ENCODE data around the gene MVB12A. TPM values are rescaled to one million over a fixed set of nuclear protein-coding genes. Genes with fewer than 3 reads are reported as not detected.
A peak's percentile ranks its signal among the peaks of the same experiment; 100 is the strongest.

The MVB12A gene
- total and polyA plus RNA-seq, 10 of the 15 experiments (the other 5 are each of a cell fraction or from before 2014, with no cell fraction given), result 1.2 to 47.6 (median 26.3) TPM

DNA sequence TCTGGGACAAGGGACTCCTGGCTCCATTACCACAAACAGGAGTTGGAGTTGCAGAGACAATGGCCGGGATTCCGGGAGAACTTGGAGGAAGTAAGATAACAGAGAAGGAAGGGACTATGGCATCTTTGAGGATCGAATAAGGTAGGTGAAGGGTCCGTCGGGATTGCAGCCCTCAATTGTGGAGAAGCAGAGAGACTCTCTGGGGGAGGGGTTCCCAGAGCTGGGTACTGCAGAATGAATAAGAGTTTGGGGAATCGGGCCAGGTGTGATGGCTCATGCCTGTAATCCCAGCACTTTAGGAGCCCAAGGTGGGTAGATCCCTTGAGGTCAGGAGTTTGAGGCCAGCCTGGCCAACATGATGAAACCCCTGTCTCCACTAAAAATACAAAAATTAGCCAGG is 18.2 kb upstream of the MVB12A start:
- no TSS peak for BruUV-seq (replicated peaks)
- Histone ChIP-seq H3K27me3 (replicated peaks in 1 of 2; ENCODE audit: control insufficient read depth in 2 of 2, insufficient read depth in 2 of 2, low read length in 1 of 2) (no peaks in the 10 kb centered on the region), H2AFZ (ENCODE audit: control insufficient read depth, low read depth, low read length) (no peak overlapping the region), H3K4me3 (no peak overlapping the region), H3K27ac (ENCODE audit: control insufficient read depth, insufficient read depth) (no peak overlapping the region), H4K20me1 (ENCODE audit: control insufficient read depth, insufficient read depth) (peaks cover 3% of the 10 kb centered on the region; the same call in 1 of the 2 replicates), H3K79me2 (ENCODE audit: control insufficient read depth, insufficient read depth, low read length) (peaks cover 45% of the 10 kb centered on the region), H3K36me3 (ENCODE audit: control insufficient read depth in 2 of 2, insufficient read depth in 2 of 2, low read length in 1 of 2) (peaks cover 14 to 27% of the 10 kb centered on the region in 2 experiments), H3K9ac (ENCODE audit: control insufficient read depth, insufficient read depth, low read length) (no peak overlapping the region), H3K4me1 (ENCODE audit: control insufficient read depth, insufficient read depth, low read length) (peaks cover 6% of the 10 kb centered on the region), H3K9me3 (replicated peaks; ENCODE audit: control insufficient read depth, insufficient read depth, low read length) (no peaks in the 10 kb centered on the region), H3K4me2 (ENCODE audit: control insufficient read depth, insufficient read depth) (no peak overlapping the region)
- ChIA-PET RAD21 (ENCODE audit: unreplicated experiment) (no interaction called here), CTCF (no interaction called here), POLR2A (no interaction called here), SMC1A (ENCODE audit: uncharacterized antibody, unreplicated experiment) (no interaction called here)
- intact Hi-C loops (cut with micrococcal nuclease; ENCODE audit: unreplicated experiment) (no loop called here), in situ Hi-C loops (cut with MboI) (no loop called here)
- TF ChIP-seq RCOR1 (conservative IDR thresholded peaks at IDR 0.05; ENCODE audit: low read depth, low read length) (no peak), FOXM1 (IDR thresholded peaks at IDR 0.05; ENCODE audit: low read depth, low read length) (no peak), BCL11A (IDR thresholded peaks at IDR 0.05; ENCODE audit: low read depth, low read length) (no peak), MXI1 (IDR thresholded peaks at IDR 0.05; ENCODE audit: low read depth, low read length) (no peak)
- FAIRE-seq (no peak), DNase-seq (ENCODE audit: low read depth, low spot score) (no peak), ATAC-seq (no peak)
- 96% methylated on average over 6 of the region's 6 CpGs for WGBS (ENCODE audit: insufficient coverage, insufficient replicate concordance, low lambda C conversion rate, missing lambda C conversion rate)

GRCh38 chr19:17402982-17403855 is 16.6 kb upstream of the MVB12A start:
- peak overlapping the region; percentile 99; the same call in 1 of the 2 replicates for H3K27ac ChIP-seq (ENCODE audit: control insufficient read depth, insufficient read depth)
- H3K4me2 ChIP-seq (ENCODE audit: control insufficient read depth, insufficient read depth), result peak overlapping the region; percentile 79
- in situ Hi-C loops (cut with MboI) (no loop called here), intact Hi-C loops (cut with micrococcal nuclease; ENCODE audit: unreplicated experiment) (no loop called here)
- peaks cover 6% of the 10 kb centered on the region for H3K4me1 ChIP-seq (ENCODE audit: control insufficient read depth, insufficient read depth, low read length)
- H3K4me3 ChIP-seq, result peak overlapping the region; percentile 83
- no peaks in the 10 kb centered on the region for H3K9me3 ChIP-seq (replicated peaks; ENCODE audit: control insufficient read depth, insufficient read depth, low read length)
- H3K79me2 ChIP-seq (ENCODE audit: control insufficient read depth, insufficient read depth, low read length), result peaks cover 60% of the 10 kb centered on the region
- H4K20me1 ChIP-seq (ENCODE audit: control insufficient read depth, insufficient read depth), result peaks cover 3% of the 10 kb centered on the region; the same call in 1 of the 2 replicates
- FAIRE-seq (no peak), DNase-seq (ENCODE audit: low read depth, low spot score) (no peak), ATAC-seq (peak; percentile 32)
- ChIA-PET RAD21 (ENCODE audit: unreplicated experiment) (interaction anchor here (0.9 to 1.0 kb wide), 2 partner anchors 16 to 136 kb away, joined by 4 read pairs; partner anchors contain the start of genes BABAM1 and MVB12A), CTCF (interaction anchor here (0.5 to 1.6 kb wide), 4 partner anchors 14 to 93 kb away, joined by 3 to 5 read pairs (median 4); partner anchors contain the start of gene MVB12A), POLR2A (interaction anchor here (0.7 to 1.3 kb wide), 4 partner anchors 23 to 103 kb away, joined by 3 to 7 read pairs (median 4); partner anchors contain the start of gene DDA1), SMC1A (ENCODE audit: uncharacterized antibody, unreplicated experiment) (interaction anchor here (0.8 to 1.0 kb wide), 2 partner anchors 10 to 16 kb away, joined by 3 read pairs; partner anchors contain the start of gene MVB12A)
- WGBS (ENCODE audit: insufficient coverage, insufficient replicate concordance, low lambda C conversion rate, missing lambda C conversion rate), result 82% methylated on average over 25 of the region's 36 CpGs
- peaks cover 14 to 23% of the 10 kb centered on the region in 2 experiments for H3K36me3 ChIP-seq (ENCODE audit: control insufficient read depth in 2 of 2, insufficient read depth in 2 of 2, low read length in 1 of 2)
- H3K27me3 ChIP-seq (replicated peaks in 1 of 2; ENCODE audit: control insufficient read depth in 2 of 2, insufficient read depth in 2 of 2, low read length in 1 of 2), result no peaks in the 10 kb centered on the region
- TSS peak; percentile 52 for BruUV-seq (replicated peaks)
- no peak overlapping the region; the same call in 1 of the 2 replicates for H3K9ac ChIP-seq (ENCODE audit: control insufficient read depth, insufficient read depth, low read length)
- H2AFZ ChIP-seq (ENCODE audit: control insufficient read depth, low read depth, low read length), result no peak overlapping the region
- TF ChIP-seq, protein P1, sequence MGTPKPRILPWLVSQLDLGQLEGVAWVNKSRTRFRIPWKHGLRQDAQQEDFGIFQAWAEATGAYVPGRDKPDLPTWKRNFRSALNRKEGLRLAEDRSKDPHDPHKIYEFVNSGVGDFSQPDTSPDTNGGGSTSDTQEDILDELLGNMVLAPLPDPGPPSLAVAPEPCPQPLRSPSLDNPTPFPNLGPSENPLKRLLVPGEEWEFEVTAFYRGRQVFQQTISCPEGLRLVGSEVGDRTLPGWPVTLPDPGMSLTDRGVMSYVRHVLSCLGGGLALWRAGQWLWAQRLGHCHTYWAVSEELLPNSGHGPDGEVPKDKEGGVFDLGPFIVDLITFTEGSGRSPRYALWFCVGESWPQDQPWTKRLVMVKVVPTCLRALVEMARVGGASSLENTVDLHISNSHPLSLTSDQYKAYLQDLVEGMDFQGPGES (IDR thresholded peaks at IDR 0.05), result no peak
- TF ChIP-seq, protein P2, sequence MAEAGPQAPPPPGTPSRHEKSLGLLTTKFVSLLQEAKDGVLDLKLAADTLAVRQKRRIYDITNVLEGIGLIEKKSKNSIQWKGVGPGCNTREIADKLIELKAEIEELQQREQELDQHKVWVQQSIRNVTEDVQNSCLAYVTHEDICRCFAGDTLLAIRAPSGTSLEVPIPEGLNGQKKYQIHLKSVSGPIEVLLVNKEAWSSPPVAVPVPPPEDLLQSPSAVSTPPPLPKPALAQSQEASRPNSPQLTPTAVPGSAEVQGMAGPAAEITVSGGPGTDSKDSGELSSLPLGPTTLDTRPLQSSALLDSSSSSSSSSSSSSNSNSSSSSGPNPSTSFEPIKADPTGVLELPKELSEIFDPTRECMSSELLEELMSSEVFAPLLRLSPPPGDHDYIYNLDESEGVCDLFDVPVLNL (IDR thresholded peaks at IDR 0.05; ENCODE audit: low read depth, low read length), result no peak
- TF ChIP-seq, protein P3, sequence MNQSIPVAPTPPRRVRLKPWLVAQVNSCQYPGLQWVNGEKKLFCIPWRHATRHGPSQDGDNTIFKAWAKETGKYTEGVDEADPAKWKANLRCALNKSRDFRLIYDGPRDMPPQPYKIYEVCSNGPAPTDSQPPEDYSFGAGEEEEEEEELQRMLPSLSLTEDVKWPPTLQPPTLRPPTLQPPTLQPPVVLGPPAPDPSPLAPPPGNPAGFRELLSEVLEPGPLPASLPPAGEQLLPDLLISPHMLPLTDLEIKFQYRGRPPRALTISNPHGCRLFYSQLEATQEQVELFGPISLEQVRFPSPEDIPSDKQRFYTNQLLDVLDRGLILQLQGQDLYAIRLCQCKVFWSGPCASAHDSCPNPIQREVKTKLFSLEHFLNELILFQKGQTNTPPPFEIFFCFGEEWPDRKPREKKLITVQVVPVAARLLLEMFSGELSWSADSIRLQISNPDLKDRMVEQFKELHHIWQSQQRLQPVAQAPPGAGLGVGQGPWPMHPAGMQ (IDR thresholded peaks at IDR 0.05; ENCODE audit: borderline replicate concordance), result no peak
- no peak for TF ChIP-seq BACH1 (IDR thresholded peaks at IDR 0.05; ENCODE audit: borderline replicate concordance)
- no peak for TF ChIP-seq MAX (IDR thresholded peaks at IDR 0.05; ENCODE audit: low read depth, low read length)
- no peak for TF ChIP-seq NRF1 (conservative IDR thresholded peaks at IDR 0.05; ENCODE audit: low read depth, low read length)
- TF ChIP-seq MYC (IDR thresholded peaks at IDR 0.05; ENCODE audit: insufficient read depth, insufficient read length, insufficient replicate concordance, low read length, severe bottlenecking), result no peak
- TF ChIP-seq IKZF1 (conservative IDR thresholded peaks at IDR 0.05), result no peak
